Hematopoietic multipotent progenitor cell treated with erythropoietin and hydrocortisone succinate and interleukin-3 and kit ligand, for 6 days (in vitro differentiated cells): ENCODE data around the gene FAM3D.

Source experiments
- DNase-seq: peaks from one replicate; pipeline ENCODE4 v3.0.0-alpha.2; 2015

FAM3D gene

DNA sequence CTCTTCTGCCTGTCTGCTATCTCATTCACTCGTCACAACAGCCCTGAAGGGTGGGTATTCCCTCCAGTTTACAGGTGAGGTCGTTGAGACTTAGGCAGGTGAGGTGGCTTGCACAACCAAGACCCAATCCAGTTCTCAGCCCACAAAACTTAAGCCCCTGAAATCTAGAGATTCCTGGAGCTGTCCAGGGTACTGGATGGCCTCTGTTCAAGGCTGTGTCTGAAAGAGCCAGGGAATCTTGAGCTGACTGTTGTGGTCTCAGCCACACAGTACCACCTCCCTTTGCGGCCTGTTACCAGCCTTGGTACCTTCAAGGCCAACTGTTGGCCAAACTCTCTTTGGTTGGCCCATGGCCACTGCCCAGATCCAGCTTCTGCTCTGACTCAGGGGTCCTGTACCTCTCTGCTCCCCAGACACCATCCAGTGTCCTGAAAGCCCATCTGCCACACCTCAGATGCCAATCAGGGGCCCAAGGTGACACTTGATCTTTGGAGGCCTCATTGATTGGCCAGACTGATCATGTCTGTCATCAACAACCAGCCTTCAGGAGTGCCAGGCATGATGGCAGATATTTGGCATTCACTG is 78.5 kb downstream of the FAM3D start:
- peak; percentile 69 for DNase-seq

DNA sequence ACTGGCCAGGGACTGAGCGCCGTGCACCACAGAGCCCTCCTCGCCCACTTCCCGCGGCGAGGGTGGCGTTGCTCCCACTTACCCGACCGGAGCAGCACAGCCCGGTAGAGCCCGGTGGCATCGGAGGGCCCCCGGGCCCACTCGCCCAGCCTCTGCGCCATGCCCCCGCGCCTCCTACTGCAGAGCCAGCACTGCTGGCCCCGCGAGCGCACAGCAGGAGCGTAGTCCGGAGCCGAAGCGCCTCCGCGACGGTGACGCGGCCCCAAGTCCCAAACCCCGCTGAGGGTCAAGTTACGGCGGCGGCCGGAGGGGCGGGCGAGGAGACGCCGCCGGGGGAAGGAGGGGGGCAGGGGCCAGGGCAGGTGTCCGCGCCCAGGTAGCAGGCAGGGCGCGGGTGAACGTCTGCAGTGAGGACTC is 79.8 kb downstream of the FAM3D start:
- no peak for DNase-seq

DNA sequence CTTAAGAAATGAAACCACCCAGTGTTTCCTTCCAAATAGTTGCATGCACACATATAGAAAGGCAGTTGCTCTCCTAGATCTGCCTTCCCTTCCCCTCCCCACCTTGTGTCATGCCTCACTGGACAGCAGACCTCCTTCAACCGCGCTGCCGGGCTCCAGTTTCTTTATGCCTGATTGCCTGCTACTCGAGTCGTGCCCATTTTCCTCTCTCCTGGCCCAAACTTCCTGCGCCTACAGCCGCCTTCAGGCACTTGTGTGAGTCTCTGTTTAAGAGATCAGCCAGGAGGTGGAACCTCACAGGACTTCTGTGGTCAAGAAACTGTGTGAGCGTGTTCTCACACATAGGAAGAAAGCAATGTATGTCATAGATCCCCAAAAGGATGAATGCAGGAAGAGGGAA is 80.6 kb downstream of the FAM3D start:
- no peak for DNase-seq

DNA sequence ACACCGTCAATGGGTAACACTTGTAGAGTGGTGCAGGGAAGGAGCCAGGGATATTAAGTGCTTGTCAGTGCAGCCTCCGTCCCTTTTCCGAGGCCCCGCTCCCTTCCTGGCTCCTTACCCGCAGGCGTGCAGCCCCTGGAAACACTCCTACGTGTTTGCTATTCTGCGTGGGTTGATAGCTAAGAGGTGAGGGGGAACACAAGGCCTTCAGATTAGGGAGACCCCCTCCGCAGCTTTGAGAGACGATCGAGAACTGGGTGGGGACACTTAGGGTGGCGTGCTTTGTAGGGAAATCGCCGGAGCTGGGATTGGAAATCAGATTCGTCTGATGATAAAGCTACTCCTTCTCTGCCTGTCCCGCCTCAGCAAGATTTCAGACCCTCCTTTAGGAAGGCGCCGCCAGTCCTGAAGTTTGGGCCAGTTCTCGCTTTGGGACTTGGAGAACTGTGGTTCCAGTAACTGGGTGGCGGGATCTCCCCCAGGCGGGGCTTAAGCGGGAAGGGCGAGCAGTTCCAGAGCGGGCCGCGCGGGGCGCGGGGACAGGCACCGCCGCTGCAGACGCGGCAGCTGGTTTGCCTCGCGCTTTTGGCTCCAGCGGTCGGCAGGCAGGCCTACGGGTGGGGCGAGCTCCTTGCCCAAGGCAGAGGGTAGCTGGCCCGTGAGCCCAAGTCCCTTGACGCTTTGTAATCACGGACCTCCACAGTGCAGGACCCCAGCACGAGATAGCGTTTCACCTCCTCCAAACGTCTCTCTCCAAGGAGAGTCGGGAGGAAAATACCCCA is 81.4 kb downstream of the FAM3D start:
- peak; percentile 67 for DNase-seq

DNA sequence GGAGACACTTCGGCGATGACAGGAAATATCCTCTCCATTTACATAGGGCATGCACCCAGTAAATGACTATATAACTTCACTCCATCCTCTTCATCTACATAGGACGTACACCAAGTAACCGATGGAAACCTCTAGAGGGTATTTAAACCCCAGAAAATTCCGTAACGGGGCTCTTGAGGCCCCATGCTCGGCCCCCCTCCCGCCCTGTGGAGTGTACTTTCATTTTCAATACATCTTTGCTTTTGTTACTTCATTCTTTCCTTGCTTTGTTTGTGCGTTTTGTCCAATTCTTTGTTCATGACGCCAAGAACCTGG is 81.9 kb downstream of the FAM3D start:
- no peak for DNase-seq
